ENCODE measurements around the gene HEPACAM2.

GRCh38 chr7:93148727-93149126, 77.5 kb downstream of the HEPACAM2 start:
- TF ChIP-seq CTCF (IDR thresholded peaks at IDR 0.05; ENCODE audit: extremely low read depth in 1 of 2, insufficient read depth in 1 of 2, low read depth in 1 of 2, low read length in 2 of 2) (no peak), POLR2A (IDR thresholded peaks at IDR 0.05; ENCODE audit: low read depth, low read length) (no peak), POLR2AphosphoS5 (IDR thresholded peaks at IDR 0.05; ENCODE audit: insufficient read depth, low read depth, low read length) (no peak), JUN (IDR thresholded peaks at IDR 0.05; ENCODE audit: borderline replicate concordance, insufficient read depth, insufficient read length, low read depth) (no peak)

Measured in endothelial cell of umbilical vein (primary cell).